Renal cortex interstitium (tissue), 11 donors: Measurements from ENCODE around the gene OTUD7B. TPM values are rescaled to one million over a fixed set of nuclear protein-coding genes. Genes with fewer than 3 reads are reported as not detected.
A peak's percentile ranks its signal among the peaks of the same experiment; 100 is the strongest.

Source experiments
- DNase-seq, 11 donors: peaks; one replicate each; pipeline ENCODE4 v3.0.0-alpha.2; 2013; ENCODE audit warnings: low read depth in 9 of 11, low spot score in 4 of 11; ENCODE audit errors: extremely low read depth in 1 of 11
- polyA plus RNA-seq, 3 donors: library from polyadenylated mRNA; unstranded; fragments of 120-200 nt; gene quantifications; one replicate each; pipeline ENCODE4 v1.2.1, GENCODE V29; 2013; ENCODE audit not compliant: insufficient read length in 3 of 3

Gene OTUD7B
- polyA plus RNA-seq, 3 donors: 16.2 to 22.1 (median 19.0) TPM

GRCh38 chr1:149888247-149888998 lies 122.1 kb downstream of the OTUD7B start:
- DNase-seq: peak; percentile 80 to 92 (median 87)

Other genes starting within 250 kb of the OTUD7B start
- 1 to 10 TPM; 1.3 to 2.1 (median 1.4) TPM for gene FCGR1A, start 228.0 kb downstream of the OTUD7B start, polyA plus RNA-seq
- gene BOLA1, start 111.2 kb downstream of the OTUD7B start, polyA plus RNA-seq: 10 to 100 TPM; 20.2 to 26.5 (median 21.0) TPM
- gene SV2A, start 92.9 kb downstream of the OTUD7B start, polyA plus RNA-seq: 1 to 10 TPM; 7.7 to 8.3 (median 7.8) TPM
- gene SF3B4, start 82.9 kb downstream of the OTUD7B start, polyA plus RNA-seq: 10 to 100 TPM; 68.9 to 90.1 (median 87.6) TPM
- 10 to 100 TPM; 26.6 to 42.2 (median 33.5) TPM for gene MTMR11, start 73.8 kb downstream of the OTUD7B start, polyA plus RNA-seq
- gene VPS45, start 57.0 kb upstream of the OTUD7B start, polyA plus RNA-seq: 10 to 100 TPM; 62.8 to 75.7 (median 68.6) TPM
- 10 to 100 TPM; 48.3 to 60.4 (median 48.4) TPM for gene PLEKHO1, start 139.2 kb upstream of the OTUD7B start, polyA plus RNA-seq
- gene ANP32E, start 225.4 kb upstream of the OTUD7B start, polyA plus RNA-seq: 100 to 1,000 TPM; 111 to 140 (median 129) TPM
- 1 to 10 TPM; 6.6 to 9.2 (median 8.0) TPM for gene CA14, start 247.0 kb upstream of the OTUD7B start, polyA plus RNA-seq